Hepatocyte (in vitro differentiated cells): Measurements from ENCODE around the gene DGKD. TPM values are rescaled to one million over a fixed set of nuclear protein-coding genes. Genes with fewer than 3 reads are reported as not detected.
A peak's percentile ranks its signal among the peaks of the same experiment; 100 is the strongest.

ENCODE experiments used
- DNase-seq: peaks from one replicate; pipeline ENCODE4 v3.0.0-alpha.2; 2016; ENCODE audit warnings: low spot score
- H2AFZ ChIP-seq: fragments of 200-600 bp; sonication (generic); 2 replicates; pipeline ENCODE4 v1.6.0; 2016; ENCODE audit warnings: antibody characterized with exemption, mild to moderate bottlenecking
- H3K27ac ChIP-seq: fragments of 200-600 bp; sonication (generic); 2 replicates; pipeline ENCODE4 v1.5.1; 2016; ENCODE audit warnings: mild to moderate bottlenecking
- H3K27me3 ChIP-seq: fragments of 200-600 bp; sonication (generic); 2 replicates; pipeline ENCODE4 v1.6.1; 2016
- H3K36me3 ChIP-seq: fragments of 200-600 bp; sonication (generic); replicated peaks from 2 replicates; pipeline ENCODE4 v1.5.1; 2016; ENCODE audit warnings: low read depth; ENCODE audit not compliant: insufficient read depth
- H3K4me1 ChIP-seq: fragments of 200-600 bp; sonication (generic); 2 replicates; pipeline ENCODE4 v1.5.1; 2016; ENCODE audit warnings: mild to moderate bottlenecking, moderate library complexity; ENCODE audit not compliant: insufficient read depth
- H3K4me2 ChIP-seq: fragments of 200-600 bp; sonication (generic); 2 replicates; pipeline ENCODE4 v1.6.0; 2016
- H3K4me3 ChIP-seq: fragments of 200-600 bp; sonication (generic); 2 replicates; pipeline ENCODE4 v1.5.1; 2016; ENCODE audit warnings: mild to moderate bottlenecking
- H3K79me2 ChIP-seq: fragments of 200-600 bp; sonication (generic); 2 replicates; pipeline ENCODE4 v1.6.0; 2017; ENCODE audit warnings: mild to moderate bottlenecking
- H3K9me2 ChIP-seq: fragments of 200-600 bp; sonication (generic); replicated peaks from 2 replicates; pipeline ENCODE4 v1.6.0; 2017; ENCODE audit warnings: mild to moderate bottlenecking; ENCODE audit not compliant: insufficient read depth
- H3K9me3 ChIP-seq: fragments of 200-600 bp; sonication (generic); 2 replicates; pipeline ENCODE4 v1.5.1; 2016; ENCODE audit warnings: low read depth, mild to moderate bottlenecking
- H4K20me1 ChIP-seq: fragments of 200-600 bp; sonication (generic); 2 replicates; pipeline ENCODE4 v1.6.0; 2016; ENCODE audit warnings: mild to moderate bottlenecking; ENCODE audit not compliant: insufficient read depth, poor library complexity, severe bottlenecking
- CTCF ChIP-seq: fragments of 200-600 bp; sonication (generic); IDR thresholded peaks from 2 replicates; pipeline ENCODE4 v1.5.1; 2016; ENCODE audit warnings: antibody characterized with exemption, mild to moderate bottlenecking; ENCODE audit not compliant: poor library complexity
- EZH2 ChIP-seq: fragments of 200-600 bp; sonication (generic); IDR thresholded peaks from 2 replicates; pipeline ENCODE4 v1.6.1; 2016; ENCODE audit warnings: antibody characterized with exemption, mild to moderate bottlenecking, borderline replicate concordance
- EZH2phosphoT487 ChIP-seq: fragments of 200-600 bp; sonication (generic); IDR thresholded peaks from one replicate; pipeline ENCODE4 v1.6.1; 2018; ENCODE audit warnings: antibody characterized with exemption, mild to moderate bottlenecking, low read depth, moderate library complexity; ENCODE audit not compliant: unreplicated experiment, severe bottlenecking
- WGBS: methylation state at CpG from one replicate; pipeline ENCODE4 v1.1.6; 2016; ENCODE audit warnings: low lambda C conversion rate; ENCODE audit errors: missing lambda C conversion rate; 5-methylcytosine and 5-hydroxymethylcytosine counted together
- polyA plus RNA-seq: library from polyadenylated mRNA; unstranded; fragments of >200 nt; fragmentation: Nextera tagmentation; extraction: Ambion mirVana; gene quantifications from 2 replicates; pipeline ENCODE4 v1.2.1, GENCODE V29; 2016
- total RNA-seq: library from RNA; depleted of rRNA; stranded (reverse); fragments of >200 nt; gene quantifications from 2 replicates; pipeline ENCODE4 v1.2.3, GENCODE V29; 2014

The DGKD gene
- total and polyA plus RNA-seq, 2 experiments from 2014 or later, result 14.2 to 14.3 TPM

- H3K27me3 ChIP-seq, result no peaks in the 10 kb centered on the region
- H3K4me3 ChIP-seq, result no peak overlapping the region
- TF ChIP-seq EZH2phosphoT487 (no peak), CTCF (no peak), EZH2 (no peak)
- no peaks in the 10 kb centered on the region for H3K4me1 ChIP-seq
- H3K27ac ChIP-seq, result no peak overlapping the region
- DNase-seq, result no peak
- H2AFZ ChIP-seq, result no peak overlapping the region
- no peaks in the 10 kb centered on the region for H3K79me2 ChIP-seq
- H4K20me1 ChIP-seq, result no peaks in the 10 kb centered on the region
- H3K9me3 ChIP-seq, result no peaks in the 10 kb centered on the region
- H3K36me3 ChIP-seq, result no peaks in the 10 kb centered on the region
- no peaks in the 10 kb centered on the region for H3K9me2 ChIP-seq
- no peak overlapping the region for H3K4me2 ChIP-seq
- 96% methylated on average over 15 of the region's 15 CpGs for WGBS
Measured at GRCh38 chr2:233447506-233448219, 93.4 kb downstream of the DGKD start.

- Histone ChIP-seq H3K4me2 (no peak overlapping the region), H4K20me1 (no peaks in the 10 kb centered on the region), H3K4me3 (no peak overlapping the region), H3K79me2 (no peaks in the 10 kb centered on the region), H3K27me3 (no peaks in the 10 kb centered on the region), H3K4me1 (no peaks in the 10 kb centered on the region), H3K9me3 (no peaks in the 10 kb centered on the region), H3K36me3 (no peaks in the 10 kb centered on the region), H2AFZ (no peak overlapping the region), H3K27ac (no peak overlapping the region), H3K9me2 (no peaks in the 10 kb centered on the region)
- no peak for TF ChIP-seq EZH2phosphoT487
- TF ChIP-seq CTCF, result peak; percentile 5
- WGBS, result 75% methylated on average over 11 of the region's 11 CpGs
- DNase-seq, result no peak
Measured at GRCh38 chr2:233448220-233448559, 93.9 kb downstream of the DGKD start.

- TF ChIP-seq CTCF (no peak), EZH2phosphoT487 (no peak), EZH2 (no peak)
- Histone ChIP-seq H2AFZ (no peak overlapping the region), H3K79me2 (no peaks in the 10 kb centered on the region), H3K27ac (no peak overlapping the region), H3K9me2 (no peaks in the 10 kb centered on the region), H3K36me3 (no peaks in the 10 kb centered on the region), H4K20me1 (no peaks in the 10 kb centered on the region), H3K9me3 (no peaks in the 10 kb centered on the region), H3K4me3 (no peak overlapping the region), H3K4me1 (no peaks in the 10 kb centered on the region), H3K27me3 (no peaks in the 10 kb centered on the region), H3K4me2 (no peak overlapping the region)
- WGBS, result 91% methylated on average over 4 of the region's 4 CpGs
- DNase-seq, result no peak
Measured at GRCh38 chr2:233448575-233448974, 94.3 kb downstream of the DGKD start.
